Activated T-helper 1 cell treated with anti-CD3 and anti-CD28 coated beads, Interleukin-12 subunit alpha, Interleukin-12 subunit beta, Interleukin-2, Interleukin-4 antibody, amounts not matched to agents 30 ng/mL and 10 ng/mL and 1 ng/mL, durations not matched to agents 14 hours and 24 hours and 36 hours (primary cell): ENCODE data around the gene CGNL1. TPM values are rescaled to one million over a fixed set of nuclear protein-coding genes. Genes with fewer than 3 reads are reported as not detected.

Source experiments
- DNase-seq: peaks from one replicate; pipeline ENCODE4 v3.0.0; 2021; ENCODE audit warnings: low spot score
- H3K27ac Mint-ChIP-seq: one replicate; pipeline ENCODE4 v1.8.0; 2021; ENCODE audit warnings: mild to moderate bottlenecking, mixed read lengths
- H3K27me3 Mint-ChIP-seq: one replicate; pipeline ENCODE4 v1.8.0; 2022; ENCODE audit warnings: mild to moderate bottlenecking, moderate library complexity, mixed read lengths; ENCODE audit not compliant: insufficient read depth
- H3K36me3 Mint-ChIP-seq: one replicate; pipeline ENCODE4 v1.8.0; 2021; ENCODE audit warnings: low read depth, mixed read lengths
- H3K4me1 Mint-ChIP-seq: one replicate; pipeline ENCODE4 v1.8.0; 2021; ENCODE audit warnings: low read depth, mixed read lengths
- H3K4me3 Mint-ChIP-seq: one replicate; pipeline ENCODE4 v1.8.0; 2021; ENCODE audit warnings: mild to moderate bottlenecking, moderate library complexity, mixed read lengths
- H3K9me3 Mint-ChIP-seq: one replicate; pipeline ENCODE4 v1.8.0; 2021; ENCODE audit warnings: mixed read lengths
- intact Hi-C: fragments of 100-400 bp; cut with micrococcal nuclease; formaldehyde crosslinking; loops from one replicate; pipeline ENCODE4 v1.15.1; 2024
- total RNA-seq: library from RNA; stranded (reverse); gene quantifications from 2 replicates; pipeline ENCODE4 v1.2.3, GENCODE V29; 2022

The CGNL1 gene
- total RNA-seq, 1 donor from 2014 or later, result not detected

DNA sequence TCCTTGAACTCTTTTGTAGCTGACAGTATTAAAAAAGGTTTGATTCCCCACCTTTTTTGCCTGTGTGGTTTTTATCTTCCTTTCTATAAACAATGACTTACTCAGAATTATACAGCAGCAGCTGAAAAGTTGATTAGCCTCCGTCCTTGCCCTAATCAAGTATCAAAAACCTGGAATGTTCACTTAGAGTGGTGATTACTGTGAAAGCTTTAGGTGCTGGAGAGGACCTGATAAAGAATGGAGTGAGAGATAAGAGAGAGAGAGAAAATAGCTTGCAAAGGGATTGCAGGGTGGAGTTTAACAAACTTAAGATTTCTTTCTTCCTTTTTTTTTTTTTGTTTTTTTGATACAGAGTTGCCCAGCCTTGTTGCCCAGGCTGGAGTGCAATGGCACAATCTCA is 6.7 kb downstream of the CGNL1 start:
- Mint-ChIP-seq H3K4me1 (no peaks in the 10 kb centered on the region), H3K27ac (no peak overlapping the region), H3K4me3 (no peak overlapping the region), H3K27me3 (peaks cover 13% of the 10 kb centered on the region), H3K9me3 (no peaks in the 10 kb centered on the region), H3K36me3 (no peaks in the 10 kb centered on the region)
- intact Hi-C loops, result no loop called here
- no peak for DNase-seq

DNA sequence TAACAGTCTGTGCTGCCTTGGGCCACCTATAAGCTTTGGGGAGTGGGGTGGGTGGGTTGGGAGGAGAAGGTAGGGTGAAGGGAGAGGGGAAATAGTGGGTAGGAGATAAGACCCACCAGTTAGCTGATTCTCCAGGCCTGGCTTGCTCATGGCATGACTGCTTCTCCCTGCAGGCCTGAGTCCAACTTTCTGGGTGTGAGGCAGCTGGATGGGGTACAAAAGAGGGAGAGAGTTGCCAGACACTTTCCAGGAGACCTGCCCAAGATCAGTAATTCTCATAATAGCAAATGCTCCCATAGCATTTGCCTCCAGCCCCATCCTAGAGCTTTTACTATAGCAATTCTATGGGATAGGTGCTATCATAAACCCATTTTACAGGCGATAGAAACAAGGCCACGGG is 7.7 kb downstream of the CGNL1 start:
- Mint-ChIP-seq H3K4me3 (no peak overlapping the region), H3K27ac (no peak overlapping the region), H3K9me3 (no peaks in the 10 kb centered on the region), H3K27me3 (peaks cover 4% of the 10 kb centered on the region), H3K4me1 (no peaks in the 10 kb centered on the region), H3K36me3 (no peaks in the 10 kb centered on the region)
- no peak for DNase-seq
- intact Hi-C loops, result no loop called here

- intact Hi-C loops, result no loop called here
- Mint-ChIP-seq H3K27me3 (peaks cover 2% of the 10 kb centered on the region), H3K27ac (no peak overlapping the region), H3K36me3 (no peaks in the 10 kb centered on the region), H3K4me1 (no peaks in the 10 kb centered on the region), H3K4me3 (no peak overlapping the region), H3K9me3 (no peaks in the 10 kb centered on the region)
- no peak for DNase-seq
These were observed 8.5 kb downstream of the CGNL1 start for GRCh38 chr15:57384816-57385215.

- no peaks in the 10 kb centered on the region for H3K36me3 Mint-ChIP-seq
- intact Hi-C loops, result no loop called here
- no peaks in the 10 kb centered on the region for H3K9me3 Mint-ChIP-seq
- H3K27ac Mint-ChIP-seq, result no peak overlapping the region
- peaks cover 2% of the 10 kb centered on the region for H3K27me3 Mint-ChIP-seq
- no peaks in the 10 kb centered on the region for H3K4me1 Mint-ChIP-seq
- H3K4me3 Mint-ChIP-seq, result no peak overlapping the region
- no peak for DNase-seq
These were observed 9.7 kb downstream of the CGNL1 start for GRCh38 chr15:57385923-57386390.

- no peaks in the 10 kb centered on the region for H3K36me3 Mint-ChIP-seq
- no peak overlapping the region for H3K4me3 Mint-ChIP-seq
- H3K27me3 Mint-ChIP-seq, result peaks cover 1% of the 10 kb centered on the region
- no peak for DNase-seq
- no peak overlapping the region for H3K27ac Mint-ChIP-seq
- no peaks in the 10 kb centered on the region for H3K9me3 Mint-ChIP-seq
- intact Hi-C loops, result no loop called here
- H3K4me1 Mint-ChIP-seq, result no peaks in the 10 kb centered on the region
These were observed 10.7 kb downstream of the CGNL1 start for GRCh38 chr15:57386976-57387375.

DNA sequence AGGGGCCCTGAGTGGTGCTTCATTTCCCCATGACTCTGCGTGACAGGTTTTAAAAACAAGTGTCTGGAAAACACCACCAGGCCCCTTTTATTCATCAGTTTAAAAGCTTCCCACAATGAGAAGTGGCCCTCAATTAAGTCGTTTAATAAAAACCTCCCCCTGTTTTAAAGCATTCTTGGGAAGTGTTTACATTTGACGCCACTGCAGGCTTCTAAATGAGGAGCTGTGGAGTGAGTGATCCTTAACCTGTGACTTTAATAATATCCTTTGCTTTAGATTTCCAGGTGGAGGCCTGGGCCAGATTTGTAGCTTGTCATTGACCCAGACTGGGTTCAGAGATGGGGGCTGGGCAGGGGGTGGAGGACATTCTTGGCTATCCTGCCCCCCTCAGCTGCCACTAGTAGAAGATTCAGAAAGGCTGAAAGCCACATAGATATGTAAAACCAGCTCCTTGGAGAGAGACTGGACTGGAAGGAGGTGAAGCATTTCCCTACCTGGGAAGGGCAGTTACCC is 11.3 kb downstream of the CGNL1 start:
- DNase-seq, result no peak
- Mint-ChIP-seq H3K27me3 (peaks cover 2% of the 10 kb centered on the region), H3K4me1 (no peaks in the 10 kb centered on the region), H3K36me3 (no peaks in the 10 kb centered on the region), H3K4me3 (no peak overlapping the region), H3K9me3 (no peaks in the 10 kb centered on the region), H3K27ac (no peak overlapping the region)
- intact Hi-C loops, result no loop called here

GRCh38 chr15:57388464-57388863 is 12.2 kb downstream of the CGNL1 start:
- no peaks in the 10 kb centered on the region for H3K9me3 Mint-ChIP-seq
- H3K4me1 Mint-ChIP-seq, result no peaks in the 10 kb centered on the region
- DNase-seq, result no peak
- H3K4me3 Mint-ChIP-seq, result no peak overlapping the region
- intact Hi-C loops, result no loop called here
- H3K27me3 Mint-ChIP-seq, result peaks cover 5% of the 10 kb centered on the region
- no peak overlapping the region for H3K27ac Mint-ChIP-seq
- H3K36me3 Mint-ChIP-seq, result no peaks in the 10 kb centered on the region

DNA sequence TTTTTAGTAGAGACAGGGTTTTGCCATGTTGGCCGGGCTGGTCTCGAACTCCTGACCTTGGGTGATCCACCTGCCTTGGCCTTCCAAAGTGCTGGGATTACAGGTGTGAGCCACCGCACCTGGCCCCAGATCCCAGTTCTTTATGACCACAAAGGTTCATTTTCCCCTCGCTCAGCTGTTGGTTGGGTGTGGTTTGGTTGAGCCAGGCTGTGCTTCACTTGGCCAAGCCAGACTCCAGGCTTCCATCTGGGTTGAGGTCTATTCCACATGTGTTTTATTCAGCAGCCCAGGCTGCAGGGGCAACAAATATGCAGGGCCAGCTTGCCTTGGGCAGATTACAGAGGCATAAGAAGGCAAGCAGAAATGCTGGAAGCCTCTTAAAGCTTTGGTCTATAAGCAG is 13.7 kb downstream of the CGNL1 start:
- Mint-ChIP-seq H3K27ac (no peak overlapping the region), H3K27me3 (peaks cover 5% of the 10 kb centered on the region), H3K36me3 (no peaks in the 10 kb centered on the region), H3K9me3 (no peaks in the 10 kb centered on the region), H3K4me3 (no peak overlapping the region), H3K4me1 (no peaks in the 10 kb centered on the region)
- DNase-seq, result no peak
- intact Hi-C loops, result no loop called here

DNA sequence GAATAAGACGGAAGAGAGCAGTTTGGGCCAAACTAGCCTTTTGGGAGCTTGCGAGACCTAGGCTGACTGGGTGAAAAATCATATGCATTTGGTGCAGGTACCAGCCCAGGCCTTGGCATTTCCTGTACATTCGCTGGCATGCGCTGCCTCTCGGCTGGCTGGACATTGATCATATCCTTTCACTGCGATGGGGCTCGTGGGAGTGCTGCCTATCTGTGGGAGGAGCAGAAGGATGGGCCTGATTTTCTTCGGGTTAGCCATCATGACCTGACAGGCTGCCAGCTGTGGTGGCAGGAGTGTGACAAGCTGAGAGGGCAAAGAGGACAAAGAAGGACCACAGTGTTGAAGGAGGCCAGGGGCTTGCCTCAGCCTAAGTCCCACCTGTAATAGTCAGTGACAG is 14.3 kb downstream of the CGNL1 start:
- intact Hi-C loops, result no loop called here
- Mint-ChIP-seq H3K27me3 (peaks cover 5% of the 10 kb centered on the region), H3K9me3 (no peaks in the 10 kb centered on the region), H3K4me3 (no peak overlapping the region), H3K27ac (no peak overlapping the region), H3K4me1 (no peaks in the 10 kb centered on the region), H3K36me3 (no peaks in the 10 kb centered on the region)
- DNase-seq, result no peak

DNA sequence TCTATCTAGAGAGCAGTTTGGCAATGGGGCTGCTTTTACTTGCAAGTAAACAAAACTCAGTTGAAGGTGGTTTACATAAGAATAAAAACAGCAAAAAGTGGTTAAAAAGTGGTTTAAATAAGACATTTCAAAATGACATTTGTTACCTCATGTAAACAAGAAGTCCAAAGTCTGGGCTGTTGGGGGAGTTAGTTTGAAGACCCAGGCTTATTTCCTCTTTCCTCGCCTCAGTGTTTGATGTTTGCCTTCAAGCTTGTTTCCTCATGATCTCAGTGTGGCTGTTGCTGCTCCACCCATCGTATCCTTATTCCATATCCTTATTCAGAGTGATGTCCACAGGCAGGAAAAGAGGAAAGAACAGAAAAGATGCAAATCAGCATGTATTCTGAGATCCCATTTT is 15.2 kb downstream of the CGNL1 start:
- Mint-ChIP-seq H3K9me3 (no peaks in the 10 kb centered on the region), H3K36me3 (no peaks in the 10 kb centered on the region), H3K4me3 (no peak overlapping the region), H3K27me3 (peaks cover 5% of the 10 kb centered on the region), H3K27ac (no peak overlapping the region), H3K4me1 (no peaks in the 10 kb centered on the region)
- no peak for DNase-seq
- intact Hi-C loops, result no loop called here

- H3K4me3 Mint-ChIP-seq, result no peak overlapping the region
- intact Hi-C loops, result no loop called here
- no peaks in the 10 kb centered on the region for H3K36me3 Mint-ChIP-seq
These were observed 16.8 kb downstream of the CGNL1 start for GRCh38 chr15:57393061-57393460.

DNA sequence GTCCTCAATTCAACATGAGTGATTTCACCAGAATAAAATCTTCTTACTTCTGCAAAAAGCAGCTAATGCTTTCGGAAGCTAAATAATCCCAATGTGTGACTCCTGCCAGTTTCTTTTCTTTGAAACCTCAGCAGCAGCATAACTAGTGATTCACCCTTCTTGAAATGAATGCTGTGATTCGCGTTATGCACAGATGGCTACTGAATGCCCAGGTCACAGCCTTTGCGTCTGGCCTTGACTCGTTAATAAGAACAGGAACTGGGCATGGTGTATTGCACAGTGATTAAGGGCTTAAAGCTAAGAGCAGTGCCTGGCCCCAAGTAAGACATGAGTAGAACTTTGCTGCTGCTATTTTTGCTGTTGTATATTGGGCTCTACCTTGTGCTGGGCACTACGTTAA is 19.0 kb downstream of the CGNL1 start:
- Mint-ChIP-seq H3K36me3 (no peaks in the 10 kb centered on the region), H3K4me1 (no peaks in the 10 kb centered on the region), H3K4me3 (no peak overlapping the region), H3K27me3 (peaks cover 5% of the 10 kb centered on the region), H3K9me3 (no peaks in the 10 kb centered on the region), H3K27ac (no peak overlapping the region)
- intact Hi-C loops, result no loop called here
- DNase-seq, result no peak

More at GRCh38 chr15:57393061-57393460, 16.8 kb downstream of the CGNL1 start:
- Mint-ChIP-seq H3K9me3 (no peaks in the 10 kb centered on the region), H3K27me3 (peaks cover 5% of the 10 kb centered on the region), H3K4me1 (no peaks in the 10 kb centered on the region), H3K27ac (no peak overlapping the region)
- DNase-seq, result no peak

GRCh38 chr15:57398336-57398735 is 22.0 kb downstream of the CGNL1 start:
- no peak overlapping the region for H3K27ac Mint-ChIP-seq
- H3K9me3 Mint-ChIP-seq, result no peaks in the 10 kb centered on the region
- H3K4me3 Mint-ChIP-seq, result no peak overlapping the region
- H3K27me3 Mint-ChIP-seq, result peaks cover 2% of the 10 kb centered on the region
- no peak for DNase-seq
- no peaks in the 10 kb centered on the region for H3K4me1 Mint-ChIP-seq
- intact Hi-C loops, result no loop called here
- no peaks in the 10 kb centered on the region for H3K36me3 Mint-ChIP-seq

DNA sequence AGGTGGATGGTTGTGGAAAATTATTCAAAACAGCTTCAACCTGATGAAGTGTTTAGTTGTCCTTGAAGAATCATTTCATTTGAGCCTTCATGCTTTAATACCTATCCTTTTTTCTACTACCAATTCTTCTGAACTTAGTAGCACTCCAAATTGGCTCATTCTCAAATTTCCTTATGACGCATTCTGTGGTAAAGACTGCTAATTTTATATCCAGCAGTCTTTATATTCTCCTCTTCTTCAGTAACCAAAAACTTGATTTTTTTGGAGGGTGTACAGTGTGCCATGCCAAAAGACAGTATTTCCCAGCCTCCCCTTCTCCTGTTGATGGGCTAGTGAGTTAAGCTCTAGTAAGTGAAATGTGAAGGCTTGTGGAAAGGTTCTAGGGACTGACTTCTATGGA is 25.2 kb downstream of the CGNL1 start:
- Mint-ChIP-seq H3K4me1 (no peaks in the 10 kb centered on the region), H3K4me3 (no peak overlapping the region), H3K36me3 (no peaks in the 10 kb centered on the region), H3K27ac (no peak overlapping the region), H3K27me3 (peaks cover 4% of the 10 kb centered on the region), H3K9me3 (no peaks in the 10 kb centered on the region)
- no peak for DNase-seq
- intact Hi-C loops, result no loop called here
